GM23248 (cell line): ENCODE data around the gene ARHGAP35.

Experiments used
- EZH2 ChIP-seq: fragments of 200-600 bp; sonication (generic); IDR thresholded peaks from 2 replicates; pipeline ENCODE4 v1.6.1; 2018; ENCODE audit warnings: antibody characterized with exemption, mild to moderate bottlenecking; ENCODE audit not compliant: insufficient read depth, poor library complexity, severe bottlenecking
- EZH2phosphoT487 ChIP-seq: fragments of 200-600 bp; sonication (generic); IDR thresholded peaks from 2 replicates; pipeline ENCODE4 v1.6.1; 2018; ENCODE audit warnings: antibody characterized with exemption, moderate library complexity, mild to moderate bottlenecking, low read depth; ENCODE audit not compliant: insufficient read depth

DNA sequence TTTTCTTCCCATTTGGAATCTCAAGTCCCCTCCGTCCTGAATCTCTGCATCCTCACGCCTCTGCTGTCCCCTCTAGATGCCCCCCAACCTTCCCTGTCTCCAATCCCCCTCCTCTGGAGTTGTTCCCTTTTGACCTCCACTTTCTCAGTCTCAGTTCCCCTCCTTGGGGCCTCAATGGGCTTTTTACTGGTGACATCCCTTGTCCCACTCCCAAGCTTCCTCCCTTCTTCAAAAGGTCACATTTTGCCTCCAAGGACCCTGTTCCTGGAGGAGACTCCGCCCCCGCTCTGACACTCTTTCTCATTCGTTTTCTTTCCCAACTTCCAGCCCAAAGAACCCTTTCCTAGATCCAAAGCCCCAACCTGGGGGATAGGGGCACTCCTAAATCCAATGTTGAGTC lies 11.2 kb upstream of the ARHGAP35 start:
- TF ChIP-seq EZH2 (no peak), EZH2phosphoT487 (no peak)
